SK-N-MC (cell line): Measurements from ENCODE around the gene ELF2.

Experiments used
- EZH2 ChIP-seq: fragments of 200-600 bp; sonication (generic); IDR thresholded peaks from one replicate; pipeline ENCODE4 v1.6.1; 2017; ENCODE audit warnings: antibody characterized with exemption
- FOXP2 ChIP-seq: optimal IDR thresholded peaks from 2 replicates; pipeline ENCODE3; 2011; ENCODE audit warnings: mild to moderate bottlenecking, moderate library complexity; ENCODE audit not compliant: insufficient read depth; ENCODE audit errors: extremely low read length, control extremely low read depth
- POLR2AphosphoS5 ChIP-seq: IDR thresholded peaks from 2 replicates; pipeline ENCODE4 v1.6.1; 2012; ENCODE audit warnings: mild to moderate bottlenecking, low read depth, low read length, borderline replicate concordance

GRCh38 chr4:139207247-139207646, 30.2 kb upstream of the ELF2 start:
- TF ChIP-seq POLR2AphosphoS5 (no peak), EZH2 (no peak), FOXP2 (no peak)
